Activated T-helper 1 cell treated with anti-CD3 and anti-CD28 coated beads, Interleukin-12 subunit alpha, Interleukin-12 subunit beta, Interleukin-2, Interleukin-4 antibody, amounts not matched to agents 30 ng/mL and 10 ng/mL and 1 ng/mL, durations not matched to agents 14 hours and 24 hours and 36 hours (primary cell): ENCODE measurements around the gene ARL13B. TPM values are rescaled to one million over a fixed set of nuclear protein-coding genes. Genes with fewer than 3 reads are reported as not detected.

Experiments
- DNase-seq: peaks from one replicate; pipeline ENCODE4 v3.0.0; 2021; ENCODE audit warnings: low spot score
- H3K27ac Mint-ChIP-seq: one replicate; pipeline ENCODE4 v1.8.0; 2021; ENCODE audit warnings: mild to moderate bottlenecking, mixed read lengths
- H3K27me3 Mint-ChIP-seq: one replicate; pipeline ENCODE4 v1.8.0; 2022; ENCODE audit warnings: mild to moderate bottlenecking, moderate library complexity, mixed read lengths; ENCODE audit not compliant: insufficient read depth
- H3K36me3 Mint-ChIP-seq: one replicate; pipeline ENCODE4 v1.8.0; 2021; ENCODE audit warnings: low read depth, mixed read lengths
- H3K4me1 Mint-ChIP-seq: one replicate; pipeline ENCODE4 v1.8.0; 2021; ENCODE audit warnings: low read depth, mixed read lengths
- H3K4me3 Mint-ChIP-seq: one replicate; pipeline ENCODE4 v1.8.0; 2021; ENCODE audit warnings: mild to moderate bottlenecking, moderate library complexity, mixed read lengths
- H3K9me3 Mint-ChIP-seq: one replicate; pipeline ENCODE4 v1.8.0; 2021; ENCODE audit warnings: mixed read lengths
- intact Hi-C: fragments of 100-400 bp; cut with micrococcal nuclease; formaldehyde crosslinking; loops from one replicate; pipeline ENCODE4 v1.15.1; 2024
- total RNA-seq: library from RNA; stranded (reverse); gene quantifications from 2 replicates; pipeline ENCODE4 v1.2.3, GENCODE V29; 2022

Gene ARL13B
- total RNA-seq, 1 donor from 2014 or later: 14.7 TPM

DNA sequence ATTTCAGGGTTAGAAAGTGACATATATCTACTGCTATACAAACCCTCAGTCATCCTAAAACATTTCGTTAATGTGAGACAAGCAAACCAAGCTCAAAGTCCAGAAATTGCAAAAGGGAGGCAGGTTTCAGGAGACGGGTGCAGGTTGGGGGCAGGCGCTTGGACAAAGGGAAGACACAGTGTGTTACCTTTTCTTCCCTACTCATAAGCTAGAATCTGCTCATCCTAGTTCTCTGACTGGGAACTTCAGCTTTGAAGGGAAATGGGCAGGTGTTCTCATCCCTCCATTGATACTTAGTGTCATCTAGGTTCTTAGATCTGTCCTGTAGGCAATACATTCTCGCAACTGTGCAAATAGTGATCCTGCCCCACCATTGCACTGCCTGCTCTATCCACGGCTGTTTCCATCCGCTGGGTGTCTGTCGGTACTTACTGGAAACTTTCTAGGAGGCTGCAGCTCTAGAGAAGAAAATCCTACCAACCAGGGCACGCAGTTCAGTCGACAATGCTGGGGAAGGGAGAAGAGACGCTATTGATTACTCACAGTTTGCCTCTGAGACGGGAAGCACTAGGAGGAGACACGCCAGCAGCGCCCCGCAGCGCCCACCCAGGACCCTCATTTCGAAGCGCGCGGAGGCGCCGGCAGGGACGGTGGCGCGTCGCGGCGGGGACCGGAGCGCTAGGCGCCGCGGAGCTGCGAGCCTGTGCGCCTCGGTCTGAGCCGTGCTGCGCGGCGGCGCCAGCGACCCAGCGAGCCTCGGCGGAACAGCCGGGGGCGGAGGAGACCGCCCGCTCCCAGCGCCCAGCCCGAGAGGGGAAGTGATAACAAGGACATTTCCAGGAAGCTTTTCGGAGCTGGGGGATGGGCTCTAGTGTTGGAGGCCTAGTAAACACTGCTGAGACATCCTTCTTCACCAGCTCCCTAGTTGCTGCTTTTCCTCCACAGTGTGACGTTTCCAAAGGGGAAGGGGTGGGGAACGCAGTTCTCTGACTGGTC lies 6.5 kb upstream of the ARL13B start, which contains the start of gene PROS1:
Gene PROS1 (minus strand): TSS at position 766 of the 996 bp plus-strand sequence. CDS start 147 bp downstream, at position 619.
- H3K9me3 Mint-ChIP-seq: no peaks in the 10 kb centered on the region
- intact Hi-C loops: no loop called here

GRCh38 chr3:93981649-93982048 lies 1.7 kb downstream of the ARL13B start:
- Mint-ChIP-seq H3K27ac (no peak overlapping the region), H3K9me3 (no peaks in the 10 kb centered on the region), H3K36me3 (peaks cover 1% of the 10 kb centered on the region), H3K27me3 (peaks cover 2% of the 10 kb centered on the region), H3K4me1 (peaks cover 29% of the 10 kb centered on the region), H3K4me3 (peak overlapping the region; percentile 92)
- no peak for DNase-seq
- intact Hi-C loops: no loop called here

More for the DNA sequence above, 6.5 kb upstream of the ARL13B start, which contains the start of gene PROS1:
- Mint-ChIP-seq H3K36me3 (no peaks in the 10 kb centered on the region), H3K4me3 (peak within 1 kb of the TSS; percentile 84), H3K27me3 (peaks cover 10% of the 10 kb centered on the region), H3K27ac (peak within 1 kb of the TSS; percentile 68), H3K4me1 (peaks cover 14% of the 10 kb centered on the region)
- peak; percentile 38 for DNase-seq

- no peak for DNase-seq
- no peak overlapping the region for H3K27ac Mint-ChIP-seq
- peaks cover 29% of the 10 kb centered on the region for H3K4me1 Mint-ChIP-seq
- H3K36me3 Mint-ChIP-seq: peaks cover 1% of the 10 kb centered on the region
- H3K4me3 Mint-ChIP-seq: no peak overlapping the region
- intact Hi-C loops: no loop called here
- H3K27me3 Mint-ChIP-seq: peaks cover 2% of the 10 kb centered on the region
- no peaks in the 10 kb centered on the region for H3K9me3 Mint-ChIP-seq
Measured at GRCh38 chr3:93983408-93983807, 3.5 kb downstream of the ARL13B start.

DNA sequence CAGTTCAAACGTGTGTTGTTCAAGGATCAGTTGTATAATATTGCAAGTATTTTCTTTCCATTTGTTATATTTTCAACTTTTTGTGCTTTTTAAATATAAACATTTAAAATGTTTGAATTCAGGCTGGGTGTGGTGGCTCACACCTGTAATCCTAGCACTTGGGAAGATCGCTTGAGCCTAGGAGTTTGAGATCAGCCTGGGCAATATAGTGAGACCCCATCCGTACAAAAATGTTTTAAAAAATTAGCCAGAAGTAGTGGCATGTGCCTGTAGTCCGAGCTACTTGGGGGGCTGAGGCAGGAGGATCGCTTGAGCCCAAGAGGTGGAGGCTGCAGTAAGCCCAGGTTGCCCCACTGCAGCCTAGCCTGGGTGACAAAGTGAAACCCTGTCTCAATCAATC lies 4.7 kb downstream of the ARL13B start:
- H3K36me3 Mint-ChIP-seq: peaks cover 1% of the 10 kb centered on the region
- H3K4me1 Mint-ChIP-seq: peaks cover 25% of the 10 kb centered on the region
- H3K27ac Mint-ChIP-seq: no peak overlapping the region
- intact Hi-C loops: no loop called here
- no peak overlapping the region for H3K4me3 Mint-ChIP-seq
- H3K9me3 Mint-ChIP-seq: no peaks in the 10 kb centered on the region
- no peak for DNase-seq
- H3K27me3 Mint-ChIP-seq: peaks cover 2% of the 10 kb centered on the region

DNA sequence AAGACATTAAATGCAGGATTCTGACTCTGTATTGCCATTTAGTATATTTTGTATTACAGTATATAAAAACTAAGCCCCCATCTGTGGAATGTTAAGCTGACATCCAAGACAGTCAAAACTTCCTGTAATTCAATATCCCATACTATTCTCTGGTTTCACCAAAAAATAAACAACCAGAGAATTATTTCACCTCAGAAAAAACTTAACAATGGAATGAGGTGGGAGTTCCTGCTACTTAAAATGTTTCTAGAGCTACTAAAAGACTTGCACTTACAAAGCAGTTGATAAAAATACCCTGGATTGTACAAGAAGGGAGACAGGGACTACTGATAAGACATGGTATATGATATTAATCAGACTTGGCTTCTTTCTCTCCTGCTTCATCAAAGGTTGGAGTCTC lies 8.3 kb downstream of the ARL13B start:
- Mint-ChIP-seq H3K27me3 (no peaks in the 10 kb centered on the region), H3K9me3 (no peaks in the 10 kb centered on the region), H3K36me3 (no peaks in the 10 kb centered on the region), H3K4me3 (no peak overlapping the region), H3K4me1 (no peaks in the 10 kb centered on the region), H3K27ac (no peak overlapping the region)
- no peak for DNase-seq
- intact Hi-C loops: no loop called here

DNA sequence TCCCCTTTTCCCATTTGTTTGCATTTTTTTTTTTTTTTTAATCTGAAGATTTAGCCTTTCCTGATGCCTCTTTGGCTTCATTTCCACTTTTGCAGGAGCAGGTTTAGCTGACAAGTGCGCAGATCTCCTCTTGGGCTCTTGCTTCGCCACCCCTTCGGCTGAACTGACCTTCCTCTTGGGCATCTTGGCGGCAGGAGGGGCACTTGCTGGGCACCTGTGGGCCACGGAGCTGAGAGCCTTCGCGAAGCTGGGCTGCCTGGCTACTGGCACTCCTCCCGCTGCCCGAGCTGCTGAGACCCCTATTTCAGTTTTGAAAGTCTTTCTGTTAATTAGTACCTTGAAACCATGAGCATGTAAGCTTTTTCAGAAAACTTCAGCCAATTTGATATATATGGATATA lies 8.8 kb downstream of the ARL13B start:
- H3K4me3 Mint-ChIP-seq: no peak overlapping the region
- intact Hi-C loops: no loop called here
- no peaks in the 10 kb centered on the region for H3K4me1 Mint-ChIP-seq
- DNase-seq: no peak
- no peaks in the 10 kb centered on the region for H3K27me3 Mint-ChIP-seq
- no peaks in the 10 kb centered on the region for H3K9me3 Mint-ChIP-seq
- no peak overlapping the region for H3K27ac Mint-ChIP-seq
- no peaks in the 10 kb centered on the region for H3K36me3 Mint-ChIP-seq

DNA sequence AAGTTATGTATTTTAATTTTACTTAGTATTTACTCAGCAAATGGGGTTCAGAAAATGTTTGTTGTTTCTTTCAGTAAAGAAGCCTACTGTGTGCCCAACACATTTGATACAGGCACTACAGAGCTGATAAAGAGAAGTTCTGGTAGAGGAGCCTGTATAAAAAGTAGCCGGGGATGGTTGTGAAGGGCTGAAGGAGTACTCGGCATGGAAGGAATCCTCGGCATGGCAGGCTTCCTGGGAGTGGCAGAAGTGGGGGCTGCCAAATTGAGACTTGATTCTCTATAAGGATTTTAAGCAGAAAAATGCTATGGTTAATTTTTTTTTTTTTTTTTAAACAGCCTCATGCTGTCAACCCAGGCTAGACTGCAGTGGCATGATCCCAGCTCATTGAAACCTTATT lies 9.3 kb downstream of the ARL13B start:
- Mint-ChIP-seq H3K36me3 (no peaks in the 10 kb centered on the region), H3K27me3 (no peaks in the 10 kb centered on the region), H3K9me3 (no peaks in the 10 kb centered on the region), H3K4me1 (no peaks in the 10 kb centered on the region), H3K4me3 (no peak overlapping the region), H3K27ac (no peak overlapping the region)
- intact Hi-C loops: no loop called here
- no peak for DNase-seq

- intact Hi-C loops: no loop called here
- no peaks in the 10 kb centered on the region for H3K9me3 Mint-ChIP-seq
- H3K4me1 Mint-ChIP-seq: no peaks in the 10 kb centered on the region
- no peak overlapping the region for H3K4me3 Mint-ChIP-seq
- no peak overlapping the region for H3K27ac Mint-ChIP-seq
- H3K36me3 Mint-ChIP-seq: no peaks in the 10 kb centered on the region
- no peaks in the 10 kb centered on the region for H3K27me3 Mint-ChIP-seq
- DNase-seq: no peak
Measured at GRCh38 chr3:93991631-93992030, 11.7 kb downstream of the ARL13B start.

DNA sequence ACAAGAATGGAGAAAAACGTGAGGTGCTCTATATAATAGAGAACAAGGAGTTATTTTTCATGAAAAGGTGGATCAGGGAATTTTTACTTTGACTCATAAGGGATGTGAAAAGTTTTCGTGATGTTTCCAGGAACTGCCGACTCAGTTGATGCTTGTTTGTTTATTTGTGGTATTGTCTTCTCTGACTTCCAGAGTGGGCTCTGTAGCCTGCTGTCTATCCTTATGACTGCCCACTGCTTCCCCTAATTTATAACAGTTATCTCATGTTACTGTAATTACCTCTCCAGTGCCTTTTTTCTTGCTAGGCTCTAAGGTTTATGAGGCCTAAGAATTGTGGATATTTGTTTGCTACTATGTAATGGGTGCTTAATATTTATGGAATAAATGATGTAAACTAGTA lies 12.3 kb downstream of the ARL13B start:
- intact Hi-C loops: no loop called here
- Mint-ChIP-seq H3K4me3 (no peak overlapping the region), H3K9me3 (no peaks in the 10 kb centered on the region), H3K4me1 (no peaks in the 10 kb centered on the region), H3K36me3 (no peaks in the 10 kb centered on the region), H3K27me3 (no peaks in the 10 kb centered on the region), H3K27ac (no peak overlapping the region)
- no peak for DNase-seq

DNA sequence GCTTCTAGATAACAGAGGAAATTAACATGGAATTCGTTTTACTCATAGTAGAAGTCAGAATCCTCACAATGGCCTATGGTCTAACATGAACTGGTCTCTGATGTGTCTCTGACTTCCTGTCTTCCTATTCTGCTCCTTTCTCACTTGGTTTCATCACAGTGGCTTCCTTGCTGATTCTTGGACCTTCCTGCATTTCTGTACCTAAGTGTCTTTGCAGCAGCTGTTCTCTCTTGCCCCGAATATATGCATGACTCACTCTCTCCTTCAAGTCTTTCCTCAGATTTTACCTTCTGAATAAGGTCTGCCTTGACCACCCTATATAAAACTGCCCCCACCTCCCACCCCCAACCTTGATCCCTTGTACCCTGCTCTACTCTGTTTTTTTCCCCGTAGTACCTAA lies 14.1 kb downstream of the ARL13B start:
- no peaks in the 10 kb centered on the region for H3K9me3 Mint-ChIP-seq
- no peak for DNase-seq
- intact Hi-C loops: no loop called here
- H3K27me3 Mint-ChIP-seq: no peaks in the 10 kb centered on the region
- no peak overlapping the region for H3K4me3 Mint-ChIP-seq
- no peak overlapping the region for H3K27ac Mint-ChIP-seq
- no peaks in the 10 kb centered on the region for H3K4me1 Mint-ChIP-seq
- peaks cover 2% of the 10 kb centered on the region for H3K36me3 Mint-ChIP-seq

DNA sequence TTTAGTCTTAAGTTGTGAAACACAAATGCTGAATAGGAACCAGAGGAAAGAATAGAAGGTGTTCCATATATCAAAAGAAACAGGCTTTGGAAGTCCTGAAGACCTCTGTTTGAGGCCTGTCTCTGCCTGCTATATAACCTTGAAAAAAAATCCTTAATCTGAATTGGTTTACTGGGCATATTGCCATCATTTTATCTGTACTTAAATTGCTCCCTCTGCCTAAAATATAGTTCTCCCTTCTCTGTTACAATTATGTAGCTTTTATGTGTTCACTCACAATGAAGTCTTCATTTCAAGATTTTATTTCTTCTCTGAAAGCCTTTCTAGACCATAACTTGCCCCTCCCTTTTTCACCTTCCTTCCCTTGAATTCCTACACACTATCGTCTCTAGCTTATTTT lies 21.2 kb downstream of the ARL13B start:
- H3K36me3 Mint-ChIP-seq: peaks cover 4% of the 10 kb centered on the region
- no peak overlapping the region for H3K27ac Mint-ChIP-seq
- no peak overlapping the region for H3K4me3 Mint-ChIP-seq
- DNase-seq: no peak
- no peaks in the 10 kb centered on the region for H3K9me3 Mint-ChIP-seq
- peaks cover 7% of the 10 kb centered on the region for H3K4me1 Mint-ChIP-seq
- no peaks in the 10 kb centered on the region for H3K27me3 Mint-ChIP-seq
- intact Hi-C loops: no loop called here

DNA sequence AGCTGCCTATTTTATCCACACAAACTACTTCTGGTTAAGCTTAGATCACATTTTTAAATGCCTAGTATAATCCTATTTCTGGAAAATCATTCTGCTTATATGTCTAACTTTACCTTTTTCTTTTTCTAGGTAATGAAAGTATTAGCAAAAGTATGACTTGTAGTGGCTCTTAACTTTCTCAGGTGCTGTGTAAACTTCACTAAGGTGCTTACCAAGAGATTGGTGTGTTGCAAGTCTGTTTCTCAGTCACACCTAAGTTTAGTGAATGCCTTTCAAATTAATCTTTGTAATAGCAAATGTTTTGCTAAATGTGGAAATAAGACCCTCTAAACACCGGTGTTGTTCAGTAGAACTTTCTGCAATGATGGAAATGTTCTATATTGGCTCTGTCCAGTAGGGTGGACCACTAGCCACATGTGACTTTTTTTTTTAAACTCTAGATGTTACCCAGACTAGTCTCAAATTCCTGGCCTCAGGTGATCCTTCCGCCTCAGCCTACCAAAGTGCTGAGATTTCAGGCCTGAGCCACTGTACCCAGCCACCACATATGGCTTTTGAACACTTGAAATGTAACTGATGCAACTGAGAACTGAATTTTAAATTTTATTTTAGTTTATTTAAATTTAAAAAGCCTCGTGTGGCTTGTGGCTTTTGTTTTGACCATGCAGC lies 22.0 kb downstream of the ARL13B start:
- H3K36me3 Mint-ChIP-seq: peaks cover 7% of the 10 kb centered on the region
- peaks cover 7% of the 10 kb centered on the region for H3K4me1 Mint-ChIP-seq
- no peak for DNase-seq
- H3K27me3 Mint-ChIP-seq: no peaks in the 10 kb centered on the region
- intact Hi-C loops: no loop called here
- no peaks in the 10 kb centered on the region for H3K9me3 Mint-ChIP-seq
- H3K4me3 Mint-ChIP-seq: no peak overlapping the region
- no peak overlapping the region for H3K27ac Mint-ChIP-seq

DNA sequence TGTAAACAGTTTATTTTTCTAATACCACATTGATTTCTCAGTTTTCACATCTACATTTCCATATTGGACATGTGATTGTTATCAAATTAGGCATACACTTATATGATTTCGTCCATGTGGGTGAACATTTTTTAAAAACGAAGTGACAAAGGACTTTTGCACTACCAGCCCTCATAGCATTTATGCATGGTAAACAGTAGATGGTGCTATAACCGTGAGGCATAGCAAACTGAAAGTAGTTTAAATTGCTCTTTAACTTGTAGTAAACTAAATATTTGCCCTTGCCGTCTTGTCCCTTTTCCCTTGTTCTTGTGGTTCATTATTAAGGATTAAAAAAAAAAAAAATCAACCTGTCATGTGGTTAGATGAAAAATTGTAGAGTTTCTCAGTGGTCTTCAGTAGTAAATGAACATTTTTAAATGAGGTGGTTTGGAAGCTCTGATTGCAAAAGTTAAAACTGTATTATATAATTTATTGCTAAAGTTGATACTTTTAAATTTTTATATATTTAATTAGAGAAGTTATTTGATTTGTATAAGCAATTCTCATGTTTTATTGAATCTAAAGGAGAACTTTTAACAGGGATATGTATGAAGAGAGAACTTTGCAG lies 24.5 kb downstream of the ARL13B start:
- Mint-ChIP-seq H3K4me3 (no peak overlapping the region), H3K27ac (no peak overlapping the region), H3K9me3 (no peaks in the 10 kb centered on the region), H3K27me3 (no peaks in the 10 kb centered on the region), H3K36me3 (peaks cover 5% of the 10 kb centered on the region), H3K4me1 (peaks cover 12% of the 10 kb centered on the region)
- DNase-seq: no peak
- intact Hi-C loops: loop anchor here (1.0 kb wide), 7 partner anchors 8 to 245 kb away; partner anchors contain the start of genes ARL13B and DHFR2
